Skin of body (tissue), 2 donors: Measurements from ENCODE around the gene LMBR1. TPM values are rescaled to one million over a fixed set of nuclear protein-coding genes. Genes with fewer than 3 reads are reported as not detected.
A peak's percentile ranks its signal among the peaks of the same experiment; 100 is the strongest.
"Not testable (repeated sequence)": the region's sequence is repeated elsewhere in the genome, so short reads cannot be mapped to it uniquely, and the experiment has no call there.

Source experiments
- DNase-seq: peaks from one replicate; lab custom pipeline; 2025; lab: John Stamatoyannopoulos, UW
- total RNA-seq: library from RNA; depleted of rRNA; stranded (reverse); fragments of >200 nt; gene quantifications from one replicate; pipeline ENCODE4 v1.2.3, GENCODE V29; 2014

Gene LMBR1
- total RNA-seq, 1 donor from 2014 or later, result 70.7 TPM

DNA sequence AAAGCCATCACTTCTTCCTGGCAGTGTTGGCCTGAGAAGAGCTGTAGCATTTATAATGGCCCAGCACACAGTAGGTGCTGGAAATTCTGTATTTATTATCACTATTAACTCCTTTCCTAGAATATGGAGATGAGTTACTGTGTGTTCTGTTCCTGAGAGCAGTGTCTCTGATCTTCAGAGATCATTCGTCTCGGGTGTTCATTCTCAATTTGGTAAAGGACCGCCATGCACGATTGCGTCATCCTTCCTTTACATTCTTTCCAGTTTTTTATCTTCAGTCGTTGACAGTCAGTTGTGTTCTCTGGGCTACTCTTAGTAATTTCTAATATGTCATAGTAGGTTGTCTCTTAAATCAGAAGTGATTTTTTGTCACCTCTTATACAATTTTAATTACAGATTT lies 233.8 kb downstream of the LMBR1 start:
- DNase-seq, result no peak

DNA sequence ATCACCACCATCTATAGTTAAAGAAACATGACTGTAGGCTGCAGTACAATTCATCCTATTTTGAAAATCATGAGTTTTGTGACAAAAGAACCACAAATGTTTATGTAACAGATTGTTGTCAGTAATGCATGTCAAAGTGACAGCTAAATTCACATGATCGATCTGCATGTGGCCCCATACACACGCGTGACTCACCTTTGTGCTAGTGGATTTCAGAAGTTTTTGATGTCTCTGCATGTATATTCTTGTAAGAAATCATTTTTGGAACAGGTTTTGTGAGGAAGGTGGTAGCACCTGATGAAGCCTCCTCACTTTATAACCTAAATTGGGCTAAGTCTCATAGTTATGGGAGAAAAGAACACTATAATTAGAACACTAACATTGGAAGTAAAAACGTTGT lies 235.3 kb downstream of the LMBR1 start:
- no peak for DNase-seq

DNA sequence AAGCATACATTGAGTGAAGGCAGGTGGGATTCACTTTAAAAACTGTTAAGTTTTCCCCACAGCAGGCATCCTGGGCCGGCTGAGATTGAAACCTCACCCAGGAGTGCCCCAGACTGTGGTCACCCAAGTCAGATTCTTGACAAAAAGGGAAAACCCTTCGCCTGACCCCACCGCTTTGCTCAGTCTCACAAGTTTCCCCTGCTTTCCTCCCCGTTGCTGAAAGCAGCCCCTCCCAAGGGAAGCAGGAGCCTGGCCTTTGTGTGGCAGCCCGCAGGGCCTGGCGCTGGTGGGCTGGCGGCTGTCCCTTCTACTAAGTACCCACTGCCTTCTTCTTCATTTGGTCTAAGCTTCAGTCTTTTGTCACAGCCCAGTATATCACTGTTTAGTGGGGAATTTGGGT lies 236.4 kb downstream of the LMBR1 start:
- DNase-seq, result no peak

DNA sequence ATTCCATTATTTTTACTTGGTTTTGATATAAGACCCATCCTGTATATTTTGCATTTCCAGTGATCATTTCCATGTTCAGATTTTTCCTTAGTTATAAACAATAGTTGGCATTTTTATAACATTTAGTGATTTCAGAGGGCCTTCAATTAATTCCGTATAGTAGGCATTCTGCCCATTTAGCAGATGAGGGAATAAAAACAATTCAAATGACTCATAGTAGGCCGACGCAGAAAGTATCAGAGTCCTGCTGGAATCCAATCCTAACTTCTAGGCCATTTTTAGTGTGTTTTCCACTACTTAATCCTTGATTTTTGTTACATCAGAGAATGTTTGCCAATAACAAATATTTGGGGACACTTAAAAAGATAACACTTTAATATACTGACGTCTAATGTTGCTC lies 237.0 kb downstream of the LMBR1 start:
- DNase-seq, result no peak

DNA sequence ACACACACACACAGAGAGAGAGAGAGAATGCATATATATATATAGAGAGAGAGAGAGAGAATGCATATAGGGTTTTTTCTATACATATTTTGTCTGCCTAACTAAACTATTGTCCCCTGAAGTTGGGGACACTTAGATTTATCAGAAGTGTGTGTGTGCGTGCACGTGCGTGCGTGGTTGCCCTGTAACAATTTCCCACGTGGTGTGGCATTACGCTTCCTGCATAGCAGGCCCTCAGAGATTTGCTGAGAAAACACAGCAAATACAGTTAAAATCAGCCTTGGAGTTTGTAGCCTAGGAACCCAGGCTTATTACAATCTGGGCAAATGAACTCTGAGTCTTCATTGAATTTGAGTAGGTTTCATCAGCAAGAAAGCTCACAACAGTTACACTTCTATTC lies 237.7 kb downstream of the LMBR1 start:
- DNase-seq, result no peak

DNA sequence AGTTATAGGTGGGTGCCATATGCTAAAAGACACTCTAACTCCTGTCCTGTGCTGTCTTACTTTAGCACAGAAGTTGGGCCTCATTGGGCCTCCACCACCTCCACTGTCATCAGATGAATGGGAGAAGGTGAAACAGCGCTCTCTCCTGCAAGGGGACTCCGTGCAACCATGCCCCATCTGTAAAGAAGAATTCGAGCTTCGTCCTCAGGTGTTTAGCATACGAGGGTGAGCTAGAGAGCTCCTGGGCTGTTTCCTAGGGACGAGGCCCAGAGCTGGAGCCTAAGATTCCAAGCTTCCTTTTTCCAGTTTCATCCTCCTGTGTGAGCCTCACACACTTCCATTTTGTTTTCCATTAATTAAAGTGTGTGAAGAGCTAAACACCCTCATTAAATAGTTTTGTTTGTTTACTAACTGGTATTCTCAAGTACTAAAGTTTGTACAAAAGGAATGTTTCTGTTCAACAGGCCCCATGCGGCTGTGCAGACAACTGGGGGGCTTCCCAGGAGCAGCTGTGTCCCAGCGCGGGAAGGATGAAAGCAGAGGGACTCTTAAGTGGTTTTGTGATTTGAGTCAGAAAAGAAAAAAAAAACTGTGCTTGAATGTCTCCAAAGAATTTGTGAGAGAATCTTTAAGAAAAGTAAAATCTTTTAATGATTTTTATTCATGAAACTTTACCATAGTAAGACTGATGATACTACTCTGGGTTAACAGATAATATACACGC lies 238.3 kb downstream of the LMBR1 start:
- no peak for DNase-seq

DNA sequence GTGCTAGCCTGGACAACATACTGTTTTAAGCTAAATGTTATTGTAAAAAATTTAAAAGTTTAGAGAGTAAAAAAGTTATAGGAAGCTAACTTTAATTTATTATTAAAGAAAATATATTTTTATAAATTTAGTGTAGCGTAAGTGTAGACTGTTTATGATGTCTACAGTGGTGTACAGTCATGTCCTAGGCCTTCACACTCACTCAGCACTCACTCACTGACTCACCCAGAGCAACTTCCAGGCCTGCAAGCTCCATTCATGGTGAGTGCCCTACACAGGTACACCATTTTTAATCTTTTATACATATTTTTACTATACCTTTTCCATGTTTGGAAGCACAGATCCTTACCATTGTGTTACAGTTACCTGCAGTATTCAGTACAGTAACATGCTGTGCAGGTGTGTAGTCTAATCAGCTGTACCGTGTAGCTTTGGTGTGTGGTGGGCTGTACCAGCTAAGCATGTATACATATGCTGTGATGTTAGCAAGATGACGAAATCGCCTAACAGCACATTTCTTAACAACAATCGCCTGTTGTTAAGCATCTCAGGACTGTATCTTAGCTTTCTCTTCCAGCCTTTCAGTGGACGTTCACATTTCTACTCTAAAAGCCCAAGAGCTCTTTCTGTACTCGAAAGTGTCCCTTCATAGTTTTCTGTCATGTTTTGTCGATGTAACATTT lies 240.0 kb downstream of the LMBR1 start:
- DNase-seq, result no peak

DNA sequence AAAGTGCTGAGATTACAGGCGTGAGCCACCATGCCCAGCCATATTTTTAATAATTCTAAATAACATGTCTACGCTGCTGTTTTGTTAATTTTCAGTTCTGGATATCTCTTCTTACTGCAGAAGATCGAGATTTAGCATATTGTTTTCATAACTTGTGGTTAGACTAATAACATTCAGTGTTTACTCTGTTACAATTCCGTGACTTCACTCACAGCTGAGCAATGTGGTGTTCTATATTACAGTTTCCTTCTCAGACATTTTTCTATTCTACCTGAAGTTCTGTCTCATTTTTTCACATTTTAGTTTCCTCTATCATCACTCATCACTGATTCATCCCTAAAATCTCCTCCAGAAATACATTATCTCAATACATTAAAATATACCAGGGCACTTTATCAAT lies 241.5 kb downstream of the LMBR1 start:
- DNase-seq, result no peak

DNA sequence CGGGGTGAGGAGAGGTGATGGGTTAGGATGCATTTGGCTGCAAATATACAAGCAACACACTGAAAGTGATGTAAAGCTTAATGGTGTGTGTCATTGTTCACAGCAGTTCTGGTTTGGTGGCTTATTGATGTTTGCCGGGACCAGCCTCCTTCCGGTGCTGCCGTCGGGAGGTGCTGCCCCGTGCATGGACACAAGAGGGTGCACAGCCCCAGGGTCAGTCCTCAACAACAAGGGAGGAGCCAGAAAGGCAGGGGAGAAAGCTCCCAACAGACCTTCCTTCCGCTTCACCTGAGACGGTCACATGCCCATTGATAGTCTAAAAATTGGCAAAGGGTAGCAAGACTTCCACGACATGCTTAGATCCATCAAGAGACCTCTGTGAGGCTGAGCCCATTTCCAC lies 242.9 kb downstream of the LMBR1 start:
- DNase-seq, result no peak

DNA sequence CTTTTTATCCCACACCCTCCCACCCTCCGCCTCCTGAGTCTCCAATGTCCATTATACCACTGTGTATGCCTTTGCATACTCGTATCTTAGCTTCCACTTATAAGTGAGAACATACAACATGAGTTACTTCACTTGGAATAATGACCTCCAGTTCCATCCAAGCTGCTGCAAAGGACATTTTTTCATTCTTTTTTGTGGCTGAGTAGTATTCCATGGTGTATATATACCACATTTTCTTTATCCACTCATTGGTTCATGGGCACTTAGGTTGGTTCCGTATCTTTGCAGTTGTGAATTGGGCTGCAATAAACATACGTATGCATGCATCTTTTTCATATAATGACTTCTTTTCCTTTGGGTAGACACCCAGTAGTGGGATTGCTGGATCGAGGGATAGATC lies 245.7 kb downstream of the LMBR1 start:
- DNase-seq, result not testable (repeated sequence)

DNA sequence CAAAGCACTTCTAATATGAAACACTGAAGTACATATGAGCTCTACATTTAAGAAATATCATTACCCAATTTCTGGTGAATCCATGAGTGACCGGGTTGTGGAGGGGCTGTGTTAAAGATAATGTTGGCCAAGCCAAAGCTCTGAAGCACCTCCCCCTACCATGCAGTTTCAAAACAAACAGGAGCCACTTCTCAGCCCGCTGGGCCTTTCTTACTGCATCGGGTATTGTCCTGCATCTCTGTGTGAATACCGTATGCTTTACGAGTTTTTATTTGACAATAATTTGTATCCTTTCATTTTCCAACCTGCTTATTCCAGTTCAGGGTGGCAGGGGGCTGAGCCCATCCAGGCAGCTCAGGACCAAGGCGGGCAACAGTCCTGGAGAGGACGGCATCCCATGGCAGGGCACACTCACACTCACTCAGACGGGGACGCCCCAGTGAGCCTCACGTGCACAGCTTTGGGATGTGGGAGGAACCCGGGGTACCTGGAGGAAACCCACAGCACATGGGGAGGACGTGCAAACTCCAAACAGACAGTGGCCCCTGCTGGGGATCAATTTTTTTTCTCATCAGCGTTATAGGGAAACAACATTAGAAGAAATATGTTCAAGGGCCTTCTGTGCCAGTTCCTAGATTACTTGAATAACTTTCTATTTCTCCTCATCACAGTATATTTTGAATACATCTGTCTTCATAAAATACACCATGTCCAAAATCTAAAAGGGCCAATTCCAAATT lies 250.5 kb downstream of the LMBR1 start:
- no peak for DNase-seq

DNA sequence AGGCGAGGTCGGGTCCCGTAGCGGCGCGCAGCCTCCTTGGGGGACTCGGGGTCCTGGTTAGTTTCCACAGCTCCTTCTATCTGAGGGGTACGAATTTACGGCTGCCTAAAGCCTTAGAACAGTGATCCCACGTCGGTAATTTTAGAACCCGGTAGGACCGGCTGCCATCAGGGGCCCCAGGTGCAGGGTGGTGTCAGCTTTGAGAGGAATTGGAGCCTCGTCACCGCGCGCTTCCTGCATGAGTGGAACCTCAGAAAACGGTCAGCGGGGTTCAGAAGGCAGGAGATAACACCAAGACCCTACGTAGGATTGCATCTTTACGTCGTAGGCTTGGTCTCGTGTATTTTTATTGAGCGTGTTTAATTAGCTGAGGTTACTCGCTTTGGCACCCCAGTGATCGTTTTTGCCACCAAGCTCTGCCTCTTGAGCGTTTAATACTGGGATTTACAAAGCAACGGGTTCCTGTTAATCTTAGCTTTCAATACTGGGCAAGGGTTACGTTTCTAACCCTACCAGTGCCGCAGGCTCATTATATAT lies 252.0 kb downstream of the LMBR1 start:
- peak; percentile 19 for DNase-seq

DNA sequence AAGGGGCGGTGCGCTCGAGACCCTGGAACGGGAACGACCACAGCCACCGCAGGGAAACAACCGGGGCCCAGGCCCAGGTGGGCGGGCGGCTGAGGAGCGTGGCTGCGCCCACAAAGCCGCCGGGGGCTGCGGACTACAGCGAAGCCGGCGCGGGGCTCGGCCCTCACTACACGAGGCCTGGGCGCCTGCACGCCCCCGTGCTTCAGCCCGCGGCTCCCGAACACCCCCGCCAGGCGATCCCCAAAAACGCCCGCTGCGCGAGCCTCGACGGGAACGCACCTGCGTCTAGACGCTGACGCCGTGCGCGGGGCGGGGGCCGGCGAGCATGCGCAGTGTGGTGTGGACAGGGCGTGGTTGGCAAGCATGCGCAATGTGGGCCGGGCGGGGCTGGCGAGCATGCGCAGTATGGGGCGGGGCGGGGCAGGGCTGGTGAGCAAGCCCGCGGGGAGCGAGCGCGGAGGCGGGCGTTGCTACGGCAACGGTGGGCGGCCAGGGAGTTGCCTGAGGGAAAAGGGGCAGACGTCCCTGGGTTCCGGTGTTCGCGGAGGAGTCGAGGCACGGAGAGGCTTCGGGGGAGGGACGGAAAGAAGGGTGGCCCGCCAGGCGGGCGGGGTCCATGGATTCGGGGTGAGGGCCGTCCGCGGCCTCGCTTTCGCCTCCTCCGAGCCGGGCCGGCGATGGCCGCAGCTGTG lies 252.6 kb downstream of the LMBR1 start, which contains the start of gene RNF32:
Gene RNF32 (plus strand): TSS at position 518 of the 692 bp plus-strand sequence. CDS start 3,104 bp downstream, outside the sequence.
- DNase-seq, result peak; percentile 85

DNA sequence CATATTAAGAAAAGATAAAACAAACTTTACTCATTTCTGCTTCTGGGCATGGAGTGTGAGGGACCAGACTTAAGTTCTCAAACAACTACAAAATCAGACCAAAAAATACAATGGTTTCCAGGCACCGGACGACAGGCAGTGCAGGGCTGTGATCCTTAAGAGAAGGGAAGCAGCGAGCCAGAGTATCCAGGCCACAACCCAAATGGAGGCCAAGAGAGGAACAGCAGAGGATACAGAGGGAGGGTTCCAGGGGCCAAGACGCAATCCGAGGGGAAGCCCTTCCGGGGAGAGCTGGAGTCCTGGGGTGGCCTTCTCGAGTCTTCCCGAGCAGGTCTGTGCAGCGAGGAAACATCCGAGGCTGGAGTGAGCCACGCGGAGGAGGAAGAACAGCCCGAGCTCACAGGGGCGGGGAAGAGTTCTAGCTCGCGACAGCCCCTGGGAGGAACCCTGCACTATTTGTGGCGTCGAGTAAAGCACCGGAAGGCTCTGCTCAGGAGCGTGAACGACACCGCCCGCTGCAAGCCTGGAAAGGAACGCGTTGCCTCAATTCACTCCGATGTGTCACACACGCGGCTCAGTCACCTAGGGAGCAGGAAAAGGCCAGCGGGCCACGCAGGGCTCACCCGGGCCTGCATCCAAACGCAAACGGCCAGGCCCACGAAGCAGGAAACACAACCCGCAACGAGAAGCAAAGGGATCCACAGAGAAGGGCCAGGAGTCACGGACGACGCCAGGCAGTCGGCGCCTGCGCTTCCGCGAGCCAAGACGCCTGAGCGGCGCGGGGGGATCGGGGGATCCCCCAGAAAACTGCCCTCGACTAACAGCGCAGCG lies 253.3 kb downstream of the LMBR1 start:
- DNase-seq, result no peak

DNA sequence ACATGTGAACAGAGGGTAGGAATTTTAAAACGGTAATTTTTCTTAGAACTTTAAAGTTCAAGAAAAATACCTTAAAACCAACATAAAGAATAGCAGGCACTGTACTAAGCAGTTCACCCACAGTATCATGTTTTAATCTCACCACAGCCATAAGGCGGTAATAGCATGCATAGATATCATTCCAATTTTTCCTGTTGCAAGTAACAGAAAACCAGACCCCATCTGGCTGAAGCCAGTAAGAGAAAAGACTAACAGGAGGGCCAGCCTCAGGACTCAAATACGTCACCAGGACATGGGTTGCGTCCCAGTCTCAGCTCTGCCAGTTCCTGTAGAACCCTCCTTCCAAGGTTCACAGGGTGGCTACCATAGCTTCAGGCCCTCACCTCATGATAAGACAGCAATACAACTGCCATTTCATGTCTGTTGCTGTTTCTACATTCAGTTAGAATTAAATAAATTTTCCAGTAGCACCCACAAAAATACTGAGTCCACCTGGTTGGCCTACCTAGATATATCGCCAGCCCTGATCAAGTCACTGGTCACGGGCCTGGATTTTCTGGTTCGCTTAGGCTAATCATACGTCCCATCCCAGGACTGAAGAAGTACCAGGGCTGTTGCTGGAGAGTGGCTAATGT lies 254.4 kb downstream of the LMBR1 start:
- no peak for DNase-seq

DNA sequence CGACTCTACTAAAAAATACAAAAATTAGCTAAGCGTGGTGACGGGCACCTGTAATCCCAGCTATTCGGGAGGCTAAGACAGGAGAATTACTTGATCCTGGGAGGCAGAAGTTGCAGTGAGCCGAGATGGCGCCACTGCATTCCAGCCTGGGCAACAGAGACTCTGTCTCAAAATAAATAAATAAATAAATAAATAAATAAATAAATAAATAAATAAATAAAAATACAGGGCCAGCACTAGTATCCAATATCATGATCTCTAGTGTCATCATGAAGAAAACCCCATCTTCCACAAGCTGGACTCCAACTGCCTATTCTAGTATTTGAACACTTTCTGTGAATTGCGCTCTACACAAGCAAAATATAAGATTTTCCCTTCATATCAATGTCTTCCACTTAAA lies 255.9 kb downstream of the LMBR1 start:
- DNase-seq, result not testable (repeated sequence)

DNA sequence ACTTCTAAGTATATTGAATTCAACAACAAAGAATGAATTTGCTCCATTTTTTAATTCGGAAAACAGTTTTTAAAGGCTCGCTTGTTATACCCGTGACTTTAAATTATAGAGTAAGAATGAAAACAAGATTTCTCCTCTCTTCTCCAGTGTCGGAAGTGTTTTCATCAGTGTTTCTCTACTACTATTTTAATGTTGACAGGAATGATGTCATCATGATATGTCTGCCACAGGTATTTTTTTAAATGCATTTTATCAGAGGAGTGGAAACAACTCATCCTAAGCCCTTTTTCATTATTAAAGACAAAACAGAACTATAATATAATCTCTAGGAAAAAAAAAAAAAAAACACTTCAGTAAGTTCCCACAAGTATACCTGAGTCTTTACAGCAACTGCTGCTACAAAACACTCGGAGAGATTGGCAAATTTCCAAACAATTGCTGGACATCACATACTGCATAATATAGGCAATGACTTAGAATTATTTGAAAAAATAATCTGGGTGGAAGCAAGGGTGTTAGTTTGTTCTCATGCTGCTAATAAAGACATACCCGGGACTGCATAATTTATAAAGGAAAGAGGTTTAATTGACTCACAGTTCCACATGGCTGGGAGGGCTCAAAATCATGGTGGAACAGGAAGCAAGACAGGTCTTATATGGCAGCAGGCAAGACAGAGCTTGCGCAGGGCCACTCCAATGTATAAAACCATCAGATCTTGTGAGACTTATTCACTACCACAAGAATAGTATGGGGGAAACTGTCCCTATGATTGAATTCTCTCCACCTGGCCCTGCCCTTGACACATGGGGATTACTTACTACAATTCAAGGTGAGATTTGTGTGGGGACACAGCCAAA lies 257.2 kb downstream of the LMBR1 start:
- no peak for DNase-seq

DNA sequence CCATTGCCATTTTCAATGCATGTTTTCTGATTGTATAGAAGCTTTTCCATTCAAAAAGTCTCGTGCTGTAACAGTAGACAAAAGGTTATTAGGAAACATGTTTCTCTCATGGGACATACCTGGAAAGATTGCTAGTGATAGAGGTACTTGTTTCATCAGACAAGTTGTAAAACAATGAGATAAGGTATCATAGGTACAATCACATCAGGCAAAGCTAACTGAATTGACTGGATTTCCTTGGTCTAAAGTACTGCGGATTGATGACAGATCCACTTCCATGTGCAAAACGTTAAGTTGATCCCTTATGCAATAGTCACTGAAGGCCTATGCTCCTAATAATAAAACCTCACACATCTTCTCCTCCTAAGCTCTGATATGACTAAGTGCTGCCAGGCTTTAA lies 258.9 kb downstream of the LMBR1 start:
- DNase-seq, result no peak

DNA sequence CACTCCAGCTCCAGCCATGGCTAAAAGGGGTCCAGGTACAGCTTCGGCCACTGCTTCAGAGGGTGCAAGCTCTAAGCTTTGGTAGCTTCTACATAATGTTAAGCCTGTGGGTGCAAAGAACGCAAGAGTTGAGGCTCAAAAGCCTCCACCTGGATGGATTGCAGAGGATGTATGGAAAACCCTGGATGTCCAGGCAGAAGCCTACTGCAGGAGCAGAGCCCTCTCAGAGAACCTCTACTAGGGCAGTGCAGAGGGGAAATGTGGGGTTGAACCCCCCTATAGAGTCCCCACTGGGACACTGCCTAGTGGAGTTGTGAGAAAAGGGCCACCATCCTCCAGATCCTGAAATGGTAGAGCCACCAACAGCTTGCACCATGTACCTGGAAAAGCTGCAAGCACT lies 263.1 kb downstream of the LMBR1 start:
- no peak for DNase-seq
